ENCODE measurements around the gene LDLRAD1.

- TF ChIP-seq KDM1A (IDR thresholded peaks at IDR 0.05; ENCODE audit: borderline replicate concordance) (no peak), YY1 (IDR thresholded peaks at IDR 0.05; ENCODE audit: low read depth, low read length) (no peak), CTCF (IDR thresholded peaks at IDR 0.05 in 2 of 3, conservative IDR thresholded peaks at IDR 0.05 in 1 of 3; ENCODE audit: control insufficient read depth in 2 of 3, extremely low read depth in 1 of 3, insufficient read depth in 1 of 3, low read depth in 3 of 3, low read length in 3 of 3) (no peak), BHLHE40 (IDR thresholded peaks at IDR 0.05; ENCODE audit: borderline replicate concordance in 1 of 2, low read depth in 2 of 2, low read length in 1 of 2) (no peak), POLR2A (IDR thresholded peaks at IDR 0.05; ENCODE audit: low read depth, low read length) (no peak), TCF7 (IDR thresholded peaks at IDR 0.05; ENCODE audit: borderline replicate concordance) (no peak)
- TF ChIP-seq, protein P1, sequence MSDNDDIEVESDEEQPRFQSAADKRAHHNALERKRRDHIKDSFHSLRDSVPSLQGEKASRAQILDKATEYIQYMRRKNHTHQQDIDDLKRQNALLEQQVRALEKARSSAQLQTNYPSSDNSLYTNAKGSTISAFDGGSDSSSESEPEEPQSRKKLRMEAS (IDR thresholded peaks at IDR 0.05; ENCODE audit: low read depth, low read length): no peak
Observed at GRCh38 chr1:54011316-54012007, 6.5 kb downstream of the LDLRAD1 start.
